K562 (cell line): ENCODE results near the gene TCEA3. TPM values are rescaled to one million over a fixed set of nuclear protein-coding genes. Genes with fewer than 3 reads are reported as not detected.
A peak's percentile ranks its signal among the peaks of the same experiment; 100 is the strongest.

Source experiments
- ATAC-seq: fragments of 200-7000 bp; cut with Tn5 transposase; 3 replicates; pipeline ENCODE4 v1.9.1; 2020; ENCODE audit warnings: moderate library complexity
- BruUV-seq: library from RNA; stranded (reverse); fragments of 400-500 nt; replicated peaks from 2 replicates; lab custom pipeline; 2021; lab: Mats Ljungman, UMichigan
- CTCF ChIA-PET: fragments of 300-600 bp; formaldehyde crosslinking; extraction: SDS; loops from one replicate; lab custom pipeline; 2021; ENCODE audit warnings: low intra/inter-chr PET ratio; lab: Yijun Ruan, JAX
- POLR2A ChIA-PET: fragments of 300-600, 350-650 bp; sonication (Branson Sonifier 250); formaldehyde crosslinking; extraction: SDS; loops from one replicate; lab custom pipeline; 2021; ENCODE audit warnings: antibody characterized with exemption, inconsistent platforms; lab: Yijun Ruan, JAX
- DNase-seq, 4 experiments: peaks; one replicate each; pipeline versions ENCODE4 v3.0.0 to v3.0.0-alpha.2; 2011 to 2018; ENCODE audit warnings: low spot score in 3 of 4, mixed read lengths in 3 of 4; ENCODE audit errors: extremely low read depth in 1 of 4
- FAIRE-seq: peaks from 2 replicates; lab custom pipeline; 2011; peaks lifted over from hg19 to GRCh38; lab: Jason Lieb, UNC
- H2AFZ ChIP-seq: 2 replicates; pipeline ENCODE4 v1.6.0; 2011; ENCODE audit warnings: low read depth, low read length, control low read depth, inconsistent platforms
- H3K27ac ChIP-seq: fragments of 200-600 bp; 3 replicates; pipeline ENCODE4 v1.8.0; 2011; ENCODE audit warnings: low read depth, mild to moderate bottlenecking, control low read depth, inconsistent platforms, low read length, moderate library complexity, mixed read lengths; ENCODE audit errors: extremely low read depth
- H3K27me3 ChIP-seq, 2 experiments: fragments of 300-600 bp in 1 of 2; 2 replicates in 1 of 2; 3 replicates in 1 of 2; pipeline versions ENCODE4 v1.6.0 to v1.8.0; 2011; ENCODE audit warnings: inconsistent platforms in 2 of 2, low read length in 2 of 2, mild to moderate bottlenecking in 1 of 2, mixed read lengths in 1 of 2, moderate library complexity in 1 of 2; ENCODE audit not compliant: control insufficient read depth in 2 of 2, insufficient read depth in 2 of 2
- H3K36me3 ChIP-seq: fragments of 300-600 bp; 3 replicates; pipeline ENCODE4 v1.8.0; 2011; ENCODE audit warnings: mild to moderate bottlenecking, low read length, inconsistent platforms; ENCODE audit not compliant: control insufficient read depth, insufficient read depth
- H3K4me1 ChIP-seq, 2 experiments: fragments of 200-600 bp in 1 of 2; replicated peaks in 1 of 2; 2 replicates in 1 of 2; 3 replicates in 1 of 2; pipeline versions ENCODE4 v1.5.1 to v1.8.0; 2011; ENCODE audit warnings: inconsistent platforms in 2 of 2, low read length in 2 of 2, mild to moderate bottlenecking in 1 of 2, mixed read lengths in 1 of 2, moderate library complexity in 1 of 2; ENCODE audit not compliant: control insufficient read depth in 2 of 2, insufficient read depth in 2 of 2
- H3K4me2 ChIP-seq: 2 replicates; pipeline ENCODE4 v1.6.1; 2011; ENCODE audit warnings: low read length, control low read depth, inconsistent platforms, mixed read lengths; ENCODE audit not compliant: insufficient read depth
- H3K4me3 ChIP-seq: fragments of 200-600 bp; sonication (generic), shearing (Covaris generic); 2 replicates; pipeline ENCODE4 v1.5.1; 2016; ENCODE audit warnings: control low read depth, inconsistent platforms
- H3K79me2 ChIP-seq: fragments of 200-600 bp; 3 replicates; pipeline ENCODE4 v1.8.0; 2011; ENCODE audit warnings: low read length, inconsistent platforms; ENCODE audit not compliant: control insufficient read depth, insufficient read depth
- H3K9ac ChIP-seq, 2 experiments: 2 replicates each; pipeline versions ENCODE4 v1.6.0 to v1.6.1; 2011; ENCODE audit warnings: low read depth in 2 of 2, low read length in 2 of 2, control low read depth in 1 of 2, inconsistent platforms in 1 of 2, mild to moderate bottlenecking in 1 of 2, mixed read lengths in 1 of 2; ENCODE audit not compliant: insufficient read depth in 1 of 2
- H3K9me1 ChIP-seq: one replicate; pipeline ENCODE4 v1.6.0; 2011; ENCODE audit warnings: inconsistent platforms, mild to moderate bottlenecking, low read length, moderate library complexity; ENCODE audit not compliant: control insufficient read depth, insufficient read depth
- H3K9me3 ChIP-seq: replicated peaks from 2 replicates; pipeline ENCODE4 v1.5.1; 2011; ENCODE audit warnings: low read depth, low read length, inconsistent platforms; ENCODE audit not compliant: control insufficient read depth, insufficient read depth
- H4K20me1 ChIP-seq: replicated peaks from 2 replicates; pipeline ENCODE4 v1.6.1; 2011; ENCODE audit warnings: low read length, inconsistent platforms, mixed read lengths; ENCODE audit not compliant: control insufficient read depth, insufficient read depth
- CREB3 ChIP-seq: fragments of 450-650 bp; conservative IDR thresholded peaks from 2 replicates; pipeline ENCODE4 v1.6.1; 2016; ENCODE audit warnings: missing genetic modification characterization, low read depth, mild to moderate bottlenecking, missing compliant biosample characterization, moderate library complexity
- DMBX1 ChIP-seq: fragments of 250-450 bp; sonication (Bioruptor Pico); IDR thresholded peaks from 2 replicates; pipeline ENCODE4 v1.8.0; 2022; ENCODE audit warnings: inconsistent platforms, mild to moderate bottlenecking, moderate library complexity, borderline replicate concordance
- NFIC ChIP-seq: fragments of 450-650 bp; IDR thresholded peaks from 2 replicates; pipeline ENCODE4 v1.6.1; 2017; ENCODE audit warnings: mild to moderate bottlenecking, inconsistent platforms
- RBM25 ChIP-seq: fragments of 200-400 bp; formaldehyde crosslinking; IDR thresholded peaks from 2 replicates; pipeline ENCODE4 v1.6.1; 2018; ENCODE audit warnings: low read length, low read depth, moderate library complexity; ENCODE audit not compliant: severe bottlenecking
- ZFP36 ChIP-seq: fragments of 150-350 bp; IDR thresholded peaks from 2 replicates; pipeline ENCODE4 v1.6.1; 2018; ENCODE audit warnings: low read length, low read depth; ENCODE audit not compliant: partially characterized antibody
- WGBS: fragments of 100-300 bp; shearing (Covaris generic); methylation state at CpG from one replicate; pipeline ENCODE4 v1.1.6; 2016; ENCODE audit warnings: low coverage, mixed read lengths; ENCODE audit not compliant: insufficient coverage; ENCODE audit errors: missing lambda C conversion rate; 5-methylcytosine and 5-hydroxymethylcytosine counted together
- in situ Hi-C: fragments of 300-500 bp; cut with MboI; formaldehyde crosslinking; loops from 4 replicates; pipeline ENCODE4 v1.15.0; 2018; ENCODE audit warnings: inconsistent platforms, mixed read lengths
- intact Hi-C: fragments of 100-400 bp; cut with micrococcal nuclease; formaldehyde crosslinking; loops from 2 replicates; pipeline ENCODE4 v1.14.2; 2022
- polyA plus RNA-seq, 8 experiments: library from polyadenylated mRNA; depleted of rRNA in 4 of 8; stranded (reverse) in 5 of 8; unstranded in 3 of 8; fragments of >200 nt; fragmentation: Nextera tagmentation in 2 of 8; fragmentation: Illumina TruSeq in 1 of 8; extraction: Ambion mirVana in 2 of 8; extraction: Trizol in 1 of 8; gene quantifications; 2 replicates each; pipeline versions ENCODE4 v1.2.1 to v1.2.3, GENCODE V29; 2011 to 2014; ENCODE audit warnings: inconsistent platforms in 1 of 8, missing spikeins in 1 of 8
- total RNA-seq, 7 experiments: library from RNA; depleted of rRNA in 6 of 7; stranded (reverse); fragments of >200 nt in 6 of 7; fragmentation: Illumina TruSeq in 2 of 7; extraction: Trizol in 2 of 7; gene quantifications; 2 replicates each; pipeline versions ENCODE4 v1.2.1 to v1.2.3, GENCODE V29; 2011 to 2021; ENCODE audit warnings: low replicate concordance in 1 of 7

TCEA3 gene
- total and polyA plus RNA-seq, 9 of the 15 experiments (the other 6 are each of a cell fraction or from before 2014, with no cell fraction given) = 0.03 to 0.55 (median 0.36) TPM

GRCh38 chr1:23450894-23451293, 26.3 kb upstream of the TCEA3 start:
- peaks cover 17% of the 10 kb centered on the region; the same call in 2 of the 3 replicates for H3K36me3 ChIP-seq
- no peak for FAIRE-seq
- no peak overlapping the region for H3K27ac ChIP-seq
- H3K4me3 ChIP-seq = no peak overlapping the region
- no peak overlapping the region for H2AFZ ChIP-seq
- peaks cover 3 to 10% of the 10 kb centered on the region in 2 experiments; a peak in 4 of 5 replicates for H3K4me1 ChIP-seq
- H3K9ac ChIP-seq = no peak overlapping the region
- H3K79me2 ChIP-seq = no peaks in the 10 kb centered on the region
- 69% methylated on average over 4 of the region's 4 CpGs for WGBS
- intact Hi-C loops (no loop called here), in situ Hi-C loops (no loop called here)
- H3K27me3 ChIP-seq = no peaks in the 10 kb centered on the region
- H3K4me2 ChIP-seq = no peak overlapping the region
- no TSS peak for BruUV-seq
- H3K9me1 ChIP-seq = no peaks in the 10 kb centered on the region
- no peaks in the 10 kb centered on the region for H3K9me3 ChIP-seq
- ChIA-PET POLR2A (interaction anchor here (1.4 to 1.6 kb wide), 2 partner anchors 10 to 25 kb away, joined by 3 to 6 read pairs; no protein-coding TSS in a partner anchor), CTCF (no interaction called here)
- ATAC-seq = no peak
- no peaks in the 10 kb centered on the region for H4K20me1 ChIP-seq
- TF ChIP-seq ZFP36 (peak; percentile 62), CREB3 (tag) (no peak), RBM25 (peak; percentile 53)
- no peak for DNase-seq

DNA sequence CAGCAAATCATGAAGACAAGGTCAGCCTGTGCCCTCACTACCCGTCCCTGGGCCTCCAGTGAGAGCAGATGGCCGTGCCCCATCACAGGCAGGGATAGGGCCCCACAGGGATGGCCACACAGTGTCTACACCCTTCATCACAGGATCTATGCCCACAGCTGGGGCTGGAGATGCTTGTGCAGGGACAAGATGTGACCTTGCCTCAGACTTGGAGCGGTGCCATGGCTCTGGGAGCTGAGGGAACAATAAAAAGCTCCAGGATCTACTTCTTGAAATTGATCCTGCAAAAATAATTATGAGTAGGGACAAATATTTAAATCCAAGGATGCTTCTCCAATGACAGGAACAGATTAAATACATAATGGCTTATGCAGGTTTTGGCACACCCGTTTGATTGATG, 25.4 kb upstream of the TCEA3 start:
- H3K36me3 ChIP-seq = peaks cover 13% of the 10 kb centered on the region; the same call in 2 of the 3 replicates
- FAIRE-seq (no peak), DNase-seq (no peak), ATAC-seq (no peak)
- no TSS peak for BruUV-seq
- H4K20me1 ChIP-seq = no peaks in the 10 kb centered on the region
- no peak overlapping the region for H3K9ac ChIP-seq
- intact Hi-C loops = no loop called here
- 79% methylated on average over 4 of the region's 4 CpGs for WGBS
- H3K4me2 ChIP-seq = no peak overlapping the region
- H3K9me1 ChIP-seq = no peaks in the 10 kb centered on the region
- no peak overlapping the region for H3K4me3 ChIP-seq
- no peaks in the 10 kb centered on the region for H3K27me3 ChIP-seq
- no peak overlapping the region for H3K27ac ChIP-seq
- peaks cover 3 to 10% of the 10 kb centered on the region in 2 experiments; a peak in 4 of 5 replicates for H3K4me1 ChIP-seq
- no peak overlapping the region for H2AFZ ChIP-seq
- POLR2A ChIA-PET = interaction anchor here (0.5 to 1.2 kb wide), 3 partner anchors 7 to 345 kb away, joined by 3 to 6 read pairs (median 4); no protein-coding TSS in a partner anchor
- TF ChIP-seq NFIC (peak; percentile 48), DMBX1 (CRISPR knock-in tag) (no peak)
- in situ Hi-C loops = no loop called here
- CTCF ChIA-PET = no interaction called here
- no peaks in the 10 kb centered on the region for H3K79me2 ChIP-seq
- no peaks in the 10 kb centered on the region for H3K9me3 ChIP-seq
